PC-3 (cell line): ENCODE data around the gene ARID1A.

Experiments
- EZH2 ChIP-seq: fragments of 300-600 bp; sonication (generic); IDR thresholded peaks from one replicate; pipeline ENCODE4 v1.6.1; 2017; ENCODE audit warnings: antibody characterized with exemption, mild to moderate bottlenecking, low read length; ENCODE audit not compliant: unreplicated experiment
- EZH2phosphoT487 ChIP-seq: fragments of 300-600 bp; sonication (generic); IDR thresholded peaks from 2 replicates; pipeline ENCODE4 v1.6.1; 2018; ENCODE audit warnings: mild to moderate bottlenecking, antibody characterized with exemption, low read length, borderline replicate concordance
- TF ChIP-seq, protein P1 (sequence below): fragments of 300-600 bp; sonication (generic); conservative IDR thresholded peaks from 2 replicates; pipeline ENCODE4 v1.5.1; 2017; ENCODE audit warnings: antibody characterized with exemption, low read depth, mild to moderate bottlenecking, low read length

DNA sequence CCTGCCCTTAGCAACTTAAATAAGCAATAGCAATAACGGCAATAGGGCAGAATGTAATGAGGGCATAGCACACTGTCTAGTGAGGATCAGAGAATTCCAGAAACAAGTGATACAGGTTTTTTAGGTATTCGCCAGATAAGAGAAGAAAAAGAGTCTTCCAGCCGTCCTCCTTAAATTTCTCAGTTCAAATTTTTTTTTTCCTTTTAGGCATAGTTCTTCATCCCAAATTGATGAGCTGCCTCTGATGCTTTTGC lies 93.7 kb downstream of the ARID1A start:
- TF ChIP-seq, protein P1, sequence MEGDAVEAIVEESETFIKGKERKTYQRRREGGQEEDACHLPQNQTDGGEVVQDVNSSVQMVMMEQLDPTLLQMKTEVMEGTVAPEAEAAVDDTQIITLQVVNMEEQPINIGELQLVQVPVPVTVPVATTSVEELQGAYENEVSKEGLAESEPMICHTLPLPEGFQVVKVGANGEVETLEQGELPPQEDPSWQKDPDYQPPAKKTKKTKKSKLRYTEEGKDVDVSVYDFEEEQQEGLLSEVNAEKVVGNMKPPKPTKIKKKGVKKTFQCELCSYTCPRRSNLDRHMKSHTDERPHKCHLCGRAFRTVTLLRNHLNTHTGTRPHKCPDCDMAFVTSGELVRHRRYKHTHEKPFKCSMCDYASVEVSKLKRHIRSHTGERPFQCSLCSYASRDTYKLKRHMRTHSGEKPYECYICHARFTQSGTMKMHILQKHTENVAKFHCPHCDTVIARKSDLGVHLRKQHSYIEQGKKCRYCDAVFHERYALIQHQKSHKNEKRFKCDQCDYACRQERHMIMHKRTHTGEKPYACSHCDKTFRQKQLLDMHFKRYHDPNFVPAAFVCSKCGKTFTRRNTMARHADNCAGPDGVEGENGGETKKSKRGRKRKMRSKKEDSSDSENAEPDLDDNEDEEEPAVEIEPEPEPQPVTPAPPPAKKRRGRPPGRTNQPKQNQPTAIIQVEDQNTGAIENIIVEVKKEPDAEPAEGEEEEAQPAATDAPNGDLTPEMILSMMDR = no peak
- no peak for TF ChIP-seq EZH2
- no peak for TF ChIP-seq EZH2phosphoT487
